Measurements from ENCODE around the gene INO80.
"Not testable (repeated sequence)": the region's sequence is repeated elsewhere in the genome, so short reads cannot be mapped to it uniquely, and the experiment has no call there.

- not testable (repeated sequence) for TF ChIP-seq EZH2 (IDR thresholded peaks at IDR 0.05; ENCODE audit: borderline replicate concordance, low read length); CTCF (IDR thresholded peaks at IDR 0.05; ENCODE audit: low read length)
Measured at GRCh38 chr15:41135580-41135979, 19.5 kb upstream of the INO80 start.

All from OCI-LY1 (cell line).